Measurements from ENCODE around the gene OPCML.

DNA sequence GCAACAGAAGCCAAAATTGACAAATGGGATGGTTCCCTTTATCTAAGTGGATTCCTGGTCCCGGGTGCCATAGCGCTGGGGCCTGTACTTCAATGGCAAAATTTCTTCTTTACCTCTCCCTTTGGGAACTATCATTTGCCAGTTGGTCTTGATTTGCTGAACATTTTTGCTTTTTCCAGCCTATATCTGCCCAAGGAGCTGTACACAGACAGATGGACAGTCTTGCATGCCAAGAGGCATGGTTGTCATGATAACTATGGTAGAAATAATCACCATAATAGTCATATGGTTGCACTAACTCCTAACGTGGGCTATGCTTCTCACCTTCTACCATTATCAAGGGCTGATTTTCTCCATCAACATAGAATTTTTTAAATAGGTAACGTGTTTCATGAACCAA is 1030.9 kb downstream of the OPCML start:
- TF ChIP-seq, protein P1, sequence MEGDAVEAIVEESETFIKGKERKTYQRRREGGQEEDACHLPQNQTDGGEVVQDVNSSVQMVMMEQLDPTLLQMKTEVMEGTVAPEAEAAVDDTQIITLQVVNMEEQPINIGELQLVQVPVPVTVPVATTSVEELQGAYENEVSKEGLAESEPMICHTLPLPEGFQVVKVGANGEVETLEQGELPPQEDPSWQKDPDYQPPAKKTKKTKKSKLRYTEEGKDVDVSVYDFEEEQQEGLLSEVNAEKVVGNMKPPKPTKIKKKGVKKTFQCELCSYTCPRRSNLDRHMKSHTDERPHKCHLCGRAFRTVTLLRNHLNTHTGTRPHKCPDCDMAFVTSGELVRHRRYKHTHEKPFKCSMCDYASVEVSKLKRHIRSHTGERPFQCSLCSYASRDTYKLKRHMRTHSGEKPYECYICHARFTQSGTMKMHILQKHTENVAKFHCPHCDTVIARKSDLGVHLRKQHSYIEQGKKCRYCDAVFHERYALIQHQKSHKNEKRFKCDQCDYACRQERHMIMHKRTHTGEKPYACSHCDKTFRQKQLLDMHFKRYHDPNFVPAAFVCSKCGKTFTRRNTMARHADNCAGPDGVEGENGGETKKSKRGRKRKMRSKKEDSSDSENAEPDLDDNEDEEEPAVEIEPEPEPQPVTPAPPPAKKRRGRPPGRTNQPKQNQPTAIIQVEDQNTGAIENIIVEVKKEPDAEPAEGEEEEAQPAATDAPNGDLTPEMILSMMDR (conservative IDR thresholded peaks at IDR 0.05), result no peak
- TF ChIP-seq EZH2 (IDR thresholded peaks at IDR 0.05; ENCODE audit: low read depth), result no peak

Measured in PC-9 (cell line).